GM19397 (cell line): ENCODE measurements around the gene CAVIN3.

Experiments used
- ATAC-seq: cut with Tn5 transposase; IDR thresholded peaks from one replicate; pipeline ENCODE4 v1.9.1; 2021; ENCODE audit warnings: mild to moderate bottlenecking, moderate library complexity; ENCODE audit not compliant: unreplicated experiment

The CAVIN3 gene

GRCh38 chr11:6320411-6321155, at the start of gene CAVIN3:
CAVIN3 (minus strand) TSS chr11:6320501; CDS start chr11:6320476, 25 bp downstream.
- ATAC-seq, result peak; percentile 34

- ATAC-seq, result no peak
These were observed 45.4 kb upstream of the CAVIN3 start for GRCh38 chr11:6365659-6366058.

GRCh38 chr11:6362873-6363678, 42.8 kb upstream of the CAVIN3 start:
- ATAC-seq, result peak; percentile 83

- no peak for ATAC-seq
These were observed 42.0 kb upstream of the CAVIN3 start for GRCh38 chr11:6362185-6362872.

GRCh38 chr11:6360183-6360582, 39.9 kb upstream of the CAVIN3 start:
- ATAC-seq, result no peak

GRCh38 chr11:6357222-6357621, 36.9 kb upstream of the CAVIN3 start:
- ATAC-seq, result no peak

GRCh38 chr11:6356503-6357055, 36.3 kb upstream of the CAVIN3 start:
- ATAC-seq, result no peak

- ATAC-seq, result no peak
These were observed 34.6 kb upstream of the CAVIN3 start for GRCh38 chr11:6354651-6355485.

- ATAC-seq, result peak; percentile 73
These were observed 33.2 kb upstream of the CAVIN3 start for GRCh38 chr11:6353367-6353987.

GRCh38 chr11:6351782-6352382, 31.6 kb upstream of the CAVIN3 start:
- ATAC-seq, result no peak

GRCh38 chr11:6350486-6350885, 30.2 kb upstream of the CAVIN3 start:
- ATAC-seq, result no peak

GRCh38 chr11:6350043-6350442, 29.7 kb upstream of the CAVIN3 start:
- ATAC-seq, result no peak

GRCh38 chr11:6345366-6345765, 25.1 kb upstream of the CAVIN3 start:
- no peak for ATAC-seq

GRCh38 chr11:6336293-6336692, 16.0 kb upstream of the CAVIN3 start:
- ATAC-seq, result no peak

- no peak for ATAC-seq
These were observed 14.5 kb upstream of the CAVIN3 start for GRCh38 chr11:6334806-6335205.

- no peak for ATAC-seq
These were observed 12.8 kb upstream of the CAVIN3 start for GRCh38 chr11:6333095-6333494.

GRCh38 chr11:6332066-6332465, 11.8 kb upstream of the CAVIN3 start:
- no peak for ATAC-seq

GRCh38 chr11:6328321-6328720, 8.0 kb upstream of the CAVIN3 start:
- ATAC-seq, result no peak

GRCh38 chr11:6327806-6328205, 7.5 kb upstream of the CAVIN3 start:
- ATAC-seq, result no peak

- no peak for ATAC-seq
These were observed 6.7 kb upstream of the CAVIN3 start for GRCh38 chr11:6326985-6327384.
